CD4-positive, alpha-beta T cell treated with Interferon gamma for 1 hour (primary cell): Measurements from ENCODE around the gene COL23A1.
"Not testable (repeated sequence)": the region's sequence is repeated elsewhere in the genome, so short reads cannot be mapped to it uniquely, and the experiment has no call there.

Experiments used
- DNase-seq: peaks from one replicate; pipeline ENCODE4 v3.0.0-alpha.2; 2020

COL23A1 gene

GRCh38 chr5:178313316-178313715, 276.9 kb downstream of the COL23A1 start:
- DNase-seq, result no peak

GRCh38 chr5:178312880-178313282, 277.3 kb downstream of the COL23A1 start:
- peak; percentile 45 for DNase-seq

GRCh38 chr5:178310130-178310865, 279.9 kb downstream of the COL23A1 start:
- DNase-seq, result no peak

GRCh38 chr5:178309271-178310013, 280.8 kb downstream of the COL23A1 start:
- DNase-seq, result no peak

- DNase-seq, result no peak
These were observed 281.6 kb downstream of the COL23A1 start for GRCh38 chr5:178308541-178309092.

GRCh38 chr5:178307267-178308045, 282.7 kb downstream of the COL23A1 start:
- no peak for DNase-seq

- no peak for DNase-seq
These were observed 283.6 kb downstream of the COL23A1 start for GRCh38 chr5:178306430-178307225.

- no peak for DNase-seq
These were observed 284.4 kb downstream of the COL23A1 start for GRCh38 chr5:178305801-178306200.

GRCh38 chr5:178304761-178305645, 285.2 kb downstream of the COL23A1 start:
- no peak for DNase-seq

- DNase-seq, result no peak
These were observed 286.2 kb downstream of the COL23A1 start for GRCh38 chr5:178304016-178304415.

- DNase-seq, result not testable (repeated sequence)
These were observed 287.9 kb downstream of the COL23A1 start for GRCh38 chr5:178302321-178302720.

GRCh38 chr5:178301641-178302040, 288.6 kb downstream of the COL23A1 start:
- no peak for DNase-seq

- DNase-seq, result no peak
These were observed 291.8 kb downstream of the COL23A1 start for GRCh38 chr5:178298283-178298807.

- no peak for DNase-seq
These were observed 292.4 kb downstream of the COL23A1 start for GRCh38 chr5:178297751-178298150.

- no peak for DNase-seq
These were observed 294.1 kb downstream of the COL23A1 start for GRCh38 chr5:178296066-178296465.

- no peak for DNase-seq
These were observed 294.6 kb downstream of the COL23A1 start for GRCh38 chr5:178295589-178295988.

- no peak for DNase-seq
These were observed 296.4 kb downstream of the COL23A1 start for GRCh38 chr5:178293815-178294214.

- DNase-seq, result no peak
These were observed 296.8 kb downstream of the COL23A1 start for GRCh38 chr5:178293400-178293799.

- no peak for DNase-seq
These were observed 297.4 kb downstream of the COL23A1 start for GRCh38 chr5:178292826-178293205.

- DNase-seq, result no peak
These were observed 298.0 kb downstream of the COL23A1 start for GRCh38 chr5:178291969-178292825.
